ENCODE data around the gene FYB2.

Gene FYB2

GRCh38 chr1:56834137-56834900, 15.1 kb upstream of the FYB2 start:
- DNase-seq (ENCODE audit: low read depth): no peak

- DNase-seq (ENCODE audit: low read depth): no peak
Measured at GRCh38 chr1:56833088-56833487, 13.9 kb upstream of the FYB2 start.

- peak; percentile 54 for DNase-seq (ENCODE audit: low read depth)
Measured at GRCh38 chr1:56831871-56832693, 12.9 kb upstream of the FYB2 start.

GRCh38 chr1:56830052-56830451, 10.8 kb upstream of the FYB2 start:
- DNase-seq (ENCODE audit: low read depth): no peak

- DNase-seq (ENCODE audit: low read depth): no peak
Measured at GRCh38 chr1:56827711-56828110, 8.5 kb upstream of the FYB2 start.

- no peak for DNase-seq (ENCODE audit: low read depth)
Measured at GRCh38 chr1:56825436-56825835, 6.2 kb upstream of the FYB2 start.

- no peak for DNase-seq (ENCODE audit: low read depth)
Measured at GRCh38 chr1:56824938-56825337, 5.7 kb upstream of the FYB2 start.

- no peak for DNase-seq (ENCODE audit: low read depth)
Measured at GRCh38 chr1:56824271-56824670, 5.1 kb upstream of the FYB2 start.

- DNase-seq (ENCODE audit: low read depth): no peak
Measured at GRCh38 chr1:56821462-56821797, 2.2 kb upstream of the FYB2 start.

- peak; percentile 33 for DNase-seq (ENCODE audit: low read depth)
Measured at GRCh38 chr1:56820755-56821461, 1.7 kb upstream of the FYB2 start.

- no peak for DNase-seq (ENCODE audit: low read depth)
Measured at GRCh38 chr1:56817716-56818463, 1.3 kb downstream of the FYB2 start.

- no peak for DNase-seq (ENCODE audit: low read depth)
Measured at GRCh38 chr1:56816909-56817308, 2.3 kb downstream of the FYB2 start.

GRCh38 chr1:56816264-56816663, 2.9 kb downstream of the FYB2 start:
- DNase-seq (ENCODE audit: low read depth): no peak

GRCh38 chr1:56814205-56814604, 5.0 kb downstream of the FYB2 start:
- DNase-seq (ENCODE audit: low read depth): no peak

- DNase-seq (ENCODE audit: low read depth): no peak
Measured at GRCh38 chr1:56811331-56811730, 7.9 kb downstream of the FYB2 start.

GRCh38 chr1:56808410-56808809, 10.8 kb downstream of the FYB2 start:
- DNase-seq (ENCODE audit: low read depth): no peak

- no peak for DNase-seq (ENCODE audit: low read depth)
Measured at GRCh38 chr1:56806804-56807203, 12.4 kb downstream of the FYB2 start.

- no peak for DNase-seq (ENCODE audit: low read depth)
Measured at GRCh38 chr1:56803561-56804156, 15.5 kb downstream of the FYB2 start.

- DNase-seq (ENCODE audit: low read depth): no peak
Measured at GRCh38 chr1:56799605-56800400, 19.4 kb downstream of the FYB2 start.

GRCh38 chr1:56798053-56798471, 21.1 kb downstream of the FYB2 start:
- DNase-seq (ENCODE audit: low read depth): no peak
